Panc1 (cell line): ENCODE results near the gene YJU2. TPM values are rescaled to one million over a fixed set of nuclear protein-coding genes. Genes with fewer than 3 reads are reported as not detected.

Source experiments
- ATAC-seq: fragments of 200-7000 bp; cut with Tn5 transposase; 2 replicates; pipeline ENCODE4 v1.9.1; 2020; ENCODE audit warnings: mild to moderate bottlenecking, moderate library complexity
- BruUV-seq: library from RNA; stranded (reverse); fragments of 400-500 nt; replicated peaks from 2 replicates; lab custom pipeline; 2021; lab: Mats Ljungman, UMichigan
- CTCF ChIA-PET: fragments of 300-600 bp; sonication (Branson Sonifier 250); formaldehyde crosslinking; loops from one replicate; lab custom pipeline; 2022; ENCODE audit warnings: antibody characterized with exemption; lab: Charles Lee
- POLR2A ChIA-PET: fragments of 300-600 bp; sonication (Branson Sonifier 250); formaldehyde crosslinking; loops from one replicate; lab custom pipeline; 2022; ENCODE audit warnings: antibody characterized with exemption; lab: Charles Lee
- DNase-seq: peaks from one replicate; pipeline ENCODE4 v3.0.0-alpha.2; 2010; ENCODE audit warnings: low read depth, low spot score
- H3K27ac ChIP-seq: 2 replicates; pipeline ENCODE4 v1.5.1; 2011; ENCODE audit warnings: mild to moderate bottlenecking, low read length, inconsistent platforms
- H3K27me3 ChIP-seq: fragments of 200-500 bp; sonication (Bioruptor generic); 2 replicates; pipeline ENCODE4 v1.6.0; 2014; ENCODE audit warnings: low read length, inconsistent platforms; ENCODE audit not compliant: control insufficient read depth, insufficient read depth
- H3K36me3 ChIP-seq: fragments of 200-500 bp; sonication (Bioruptor generic); 2 replicates; pipeline ENCODE4 v1.5.1; 2014; ENCODE audit warnings: inconsistent platforms, mild to moderate bottlenecking, low read length, moderate library complexity; ENCODE audit not compliant: control insufficient read depth, insufficient read depth
- H3K4me1 ChIP-seq: 2 replicates; pipeline ENCODE4 v1.5.1; 2011; ENCODE audit warnings: inconsistent platforms, mild to moderate bottlenecking, low read length, moderate library complexity; ENCODE audit not compliant: control insufficient read depth, insufficient read depth
- H3K4me3 ChIP-seq, 2 experiments: 2 replicates each; pipeline ENCODE4 v1.5.1; 2011 to 2012; ENCODE audit warnings: low read depth in 2 of 2, low read length in 2 of 2, mild to moderate bottlenecking in 2 of 2, inconsistent platforms in 1 of 2, moderate library complexity in 1 of 2
- H3K9me3 ChIP-seq: fragments of 200-500 bp; sonication (Bioruptor generic); 2 replicates; pipeline ENCODE4 v1.5.1; 2014; ENCODE audit warnings: low read depth, mild to moderate bottlenecking, inconsistent platforms, low read length, moderate library complexity; ENCODE audit not compliant: control insufficient read depth, insufficient read depth
- CTCF ChIP-seq: fragments of 450-650 bp; IDR thresholded peaks from 2 replicates; pipeline ENCODE4 v1.5.1; 2017; ENCODE audit warnings: mild to moderate bottlenecking
- POLR2AphosphoS5 ChIP-seq: IDR thresholded peaks from 2 replicates; pipeline ENCODE4 v1.6.1; 2012; ENCODE audit warnings: mild to moderate bottlenecking, low read depth, low read length, moderate library complexity
- REST ChIP-seq, 2 experiments: IDR thresholded peaks; 2 replicates each; pipeline ENCODE4 v1.6.1; 2011 to 2012; ENCODE audit warnings: low read depth in 2 of 2, control low read depth in 1 of 2, low read length in 1 of 2, mild to moderate bottlenecking in 1 of 2, moderate library complexity in 1 of 2; ENCODE audit not compliant: insufficient read depth in 1 of 2
- SIN3A ChIP-seq: IDR thresholded peaks from 2 replicates; pipeline ENCODE4 v1.6.1; 2012; ENCODE audit warnings: low read depth, mild to moderate bottlenecking, low read length, moderate library complexity, borderline replicate concordance; ENCODE audit not compliant: insufficient read depth
- TCF7L2 ChIP-seq: IDR thresholded peaks from 2 replicates; pipeline ENCODE4 v1.6.1; 2011; ENCODE audit warnings: mild to moderate bottlenecking, low read depth, low read length, inconsistent platforms
- in situ Hi-C: cut with HindIII; loops from 2 replicates; pipeline ENCODE4 v1.10.0; 2016; ENCODE audit warnings: low sequenced_read_pairs, low pct_unique_long_range_greater_than_20kb
- intact Hi-C: fragments of 100-400 bp; cut with micrococcal nuclease; formaldehyde crosslinking; loops from one replicate; pipeline ENCODE4 v1.10.0; 2022; ENCODE audit not compliant: unreplicated experiment
- total RNA-seq: library from RNA; stranded (reverse); gene quantifications from one replicate; pipeline ENCODE4 v1.2.1, GENCODE V29; 2021; ENCODE audit not compliant: unreplicated experiment

Gene YJU2
- total RNA-seq, 1 experiment from 2014 or later = 15.9 TPM

- ATAC-seq = no peak
Observed at GRCh38 chr19:4300589-4300988, 53.7 kb downstream of the YJU2 start.

GRCh38 chr19:4301590-4302242 is 54.8 kb downstream of the YJU2 start:
- Histone ChIP-seq H3K4me1 (peaks cover 5% of the 10 kb centered on the region), H3K9me3 (no peaks in the 10 kb centered on the region), H3K27ac (no peak overlapping the region), H3K36me3 (no peaks in the 10 kb centered on the region), H3K27me3 (no peaks in the 10 kb centered on the region), H3K4me3 (no peak overlapping the region)
- ATAC-seq = peak; percentile 59; the same call in 1 of the 2 replicates
- in situ Hi-C loops = no loop called here
- no peak for DNase-seq
- POLR2A ChIA-PET = no interaction called here
- CTCF ChIA-PET = no interaction called here
- no TSS peak for BruUV-seq
- intact Hi-C loops = no loop called here
- no peak for TF ChIP-seq TCF7L2
- TF ChIP-seq REST (IDR thresholded peaks at IDR 0.05; ENCODE audit: insufficient read depth in 1 of 2, low read depth in 2 of 2, low read length in 1 of 2) = no peak
- TF ChIP-seq SIN3A = no peak
- TF ChIP-seq POLR2AphosphoS5 = no peak
- no peak for TF ChIP-seq CTCF

More at GRCh38 chr19:4300589-4300988, 53.7 kb downstream of the YJU2 start:
- Histone ChIP-seq H3K27ac (no peak overlapping the region), H3K27me3 (no peaks in the 10 kb centered on the region), H3K36me3 (no peaks in the 10 kb centered on the region), H3K4me3 (no peak overlapping the region), H3K4me1 (peaks cover 5% of the 10 kb centered on the region), H3K9me3 (no peaks in the 10 kb centered on the region)
- no TSS peak for BruUV-seq
- in situ Hi-C loops = no loop called here
- TF ChIP-seq TCF7L2 = no peak
- TF ChIP-seq CTCF = no peak
- TF ChIP-seq POLR2AphosphoS5 = no peak
- no peak for TF ChIP-seq REST (IDR thresholded peaks at IDR 0.05; ENCODE audit: insufficient read depth in 1 of 2, low read depth in 2 of 2, low read length in 1 of 2)
- no peak for TF ChIP-seq SIN3A
- ChIA-PET CTCF (no interaction called here), POLR2A (no interaction called here)
- DNase-seq = no peak
- intact Hi-C loops = no loop called here
